Central memory CD8-positive, alpha-beta T cell (primary cell): ENCODE results near the gene CPTP.

ENCODE experiments used
- ATAC-seq: fragments of 150-1000 bp; cut with Tn5 transposase; replicated peaks from 2 replicates; pipeline ENCODE4 v1.10.0; 2022; ENCODE audit warnings: mild to moderate bottlenecking, moderate FRiP score, moderate number of reproducible peaks; ENCODE audit not compliant: poor library complexity, severe bottlenecking; ENCODE audit errors: extremely low read depth
- DNase-seq, 2 donors: peaks; one replicate each; pipeline ENCODE4 v3.0.0; 2021; ENCODE audit warnings: low spot score in 2 of 2
- H3K27ac Mint-ChIP-seq: one replicate; pipeline ENCODE4 v1.8.0; 2022; ENCODE audit warnings: low read depth, mild to moderate bottlenecking, moderate library complexity, mixed read lengths
- H3K27me3 Mint-ChIP-seq: one replicate; pipeline ENCODE4 v1.8.0; 2022; ENCODE audit warnings: mixed read lengths
- H3K36me3 Mint-ChIP-seq: one replicate; pipeline ENCODE4 v1.8.0; 2022; ENCODE audit warnings: mild to moderate bottlenecking, moderate library complexity, mixed read lengths; ENCODE audit not compliant: insufficient read depth
- H3K4me1 Mint-ChIP-seq: one replicate; pipeline ENCODE4 v1.8.0; 2022; ENCODE audit warnings: mixed read lengths
- H3K4me3 Mint-ChIP-seq: one replicate; pipeline ENCODE4 v1.8.0; 2022; ENCODE audit warnings: mild to moderate bottlenecking, moderate library complexity, mixed read lengths
- H3K9me3 Mint-ChIP-seq: one replicate; pipeline ENCODE4 v1.8.0; 2022; ENCODE audit warnings: mixed read lengths

The CPTP gene

GRCh38 chr1:1332031-1332755 is 7.6 kb downstream of the CPTP start:
- H3K27ac Mint-ChIP-seq, result no peak overlapping the region
- no peaks in the 10 kb centered on the region for H3K27me3 Mint-ChIP-seq
- ATAC-seq (no peak), DNase-seq (no peak)
- no peak overlapping the region for H3K4me3 Mint-ChIP-seq
- peaks cover 7% of the 10 kb centered on the region for H3K36me3 Mint-ChIP-seq
- H3K4me1 Mint-ChIP-seq, result no peaks in the 10 kb centered on the region
- no peaks in the 10 kb centered on the region for H3K9me3 Mint-ChIP-seq

GRCh38 chr1:1332774-1333480 is 8.3 kb downstream of the CPTP start:
- no peak for DNase-seq
- Mint-ChIP-seq H3K4me3 (no peak overlapping the region), H3K27me3 (no peaks in the 10 kb centered on the region), H3K27ac (no peak overlapping the region), H3K36me3 (peaks cover 5% of the 10 kb centered on the region), H3K9me3 (no peaks in the 10 kb centered on the region), H3K4me1 (no peaks in the 10 kb centered on the region)
- ATAC-seq, result no peak

- Mint-ChIP-seq H3K4me1 (no peaks in the 10 kb centered on the region), H3K4me3 (no peak overlapping the region), H3K27ac (no peak overlapping the region), H3K36me3 (peaks cover 8% of the 10 kb centered on the region), H3K9me3 (no peaks in the 10 kb centered on the region), H3K27me3 (no peaks in the 10 kb centered on the region)
- ATAC-seq, result no peak
- no peak for DNase-seq
Observed at GRCh38 chr1:1333551-1334241, 9.1 kb downstream of the CPTP start.

- Mint-ChIP-seq H3K27me3 (no peaks in the 10 kb centered on the region), H3K9me3 (no peaks in the 10 kb centered on the region), H3K4me1 (no peaks in the 10 kb centered on the region), H3K27ac (no peak overlapping the region), H3K4me3 (no peak overlapping the region), H3K36me3 (peaks cover 8% of the 10 kb centered on the region)
- no peak for DNase-seq
- no peak for ATAC-seq
Observed at GRCh38 chr1:1334835-1335234, 10.2 kb downstream of the CPTP start.

- no peak for ATAC-seq
- Mint-ChIP-seq H3K4me1 (no peaks in the 10 kb centered on the region), H3K36me3 (peaks cover 8% of the 10 kb centered on the region), H3K27ac (no peak overlapping the region), H3K4me3 (no peak overlapping the region), H3K9me3 (no peaks in the 10 kb centered on the region), H3K27me3 (no peaks in the 10 kb centered on the region)
- DNase-seq, result no peak
Observed at GRCh38 chr1:1335283-1335682, 10.7 kb downstream of the CPTP start.

GRCh38 chr1:1335792-1336248 is 11.2 kb downstream of the CPTP start:
- DNase-seq, result no peak
- Mint-ChIP-seq H3K4me1 (no peaks in the 10 kb centered on the region), H3K27me3 (no peaks in the 10 kb centered on the region), H3K9me3 (no peaks in the 10 kb centered on the region), H3K27ac (no peak overlapping the region), H3K36me3 (peaks cover 8% of the 10 kb centered on the region), H3K4me3 (no peak overlapping the region)
- ATAC-seq, result no peak

GRCh38 chr1:1336446-1336845 is 11.8 kb downstream of the CPTP start:
- ATAC-seq (no peak), DNase-seq (no peak)
- Mint-ChIP-seq H3K27me3 (no peaks in the 10 kb centered on the region), H3K4me3 (no peak overlapping the region), H3K4me1 (no peaks in the 10 kb centered on the region), H3K36me3 (peaks cover 10% of the 10 kb centered on the region), H3K9me3 (no peaks in the 10 kb centered on the region), H3K27ac (no peak overlapping the region)

GRCh38 chr1:1336931-1337792 is 12.6 kb downstream of the CPTP start:
- no peaks in the 10 kb centered on the region for H3K4me1 Mint-ChIP-seq
- H3K27ac Mint-ChIP-seq, result peak overlapping the region; percentile 29
- peaks cover 10% of the 10 kb centered on the region for H3K36me3 Mint-ChIP-seq
- ATAC-seq (no peak), DNase-seq (no peak)
- no peak overlapping the region for H3K4me3 Mint-ChIP-seq
- no peaks in the 10 kb centered on the region for H3K9me3 Mint-ChIP-seq
- H3K27me3 Mint-ChIP-seq, result no peaks in the 10 kb centered on the region

GRCh38 chr1:1337793-1338147 is 13.2 kb downstream of the CPTP start:
- no peaks in the 10 kb centered on the region for H3K4me1 Mint-ChIP-seq

GRCh38 chr1:1338278-1338677 is 13.7 kb downstream of the CPTP start:
- Mint-ChIP-seq H3K36me3 (peaks cover 10% of the 10 kb centered on the region), H3K4me3 (no peak overlapping the region), H3K4me1 (peaks cover under 1% of the 10 kb centered on the region), H3K27me3 (no peaks in the 10 kb centered on the region), H3K27ac (no peak overlapping the region), H3K9me3 (no peaks in the 10 kb centered on the region)
- ATAC-seq (no peak), DNase-seq (no peak)

More at GRCh38 chr1:1337793-1338147, 13.2 kb downstream of the CPTP start:
- ATAC-seq (no peak), DNase-seq (no peak)
- H3K27ac Mint-ChIP-seq, result peak overlapping the region; percentile 29
- H3K9me3 Mint-ChIP-seq, result no peaks in the 10 kb centered on the region
- no peak overlapping the region for H3K4me3 Mint-ChIP-seq
- no peaks in the 10 kb centered on the region for H3K27me3 Mint-ChIP-seq
- H3K36me3 Mint-ChIP-seq, result peaks cover 10% of the 10 kb centered on the region

- Mint-ChIP-seq H3K27me3 (no peaks in the 10 kb centered on the region), H3K27ac (no peak overlapping the region), H3K36me3 (peaks cover 5% of the 10 kb centered on the region), H3K4me3 (no peak overlapping the region), H3K4me1 (peaks cover 4% of the 10 kb centered on the region), H3K9me3 (no peaks in the 10 kb centered on the region)
- ATAC-seq, result no peak
- no peak for DNase-seq
Observed at GRCh38 chr1:1340185-1340584, 15.6 kb downstream of the CPTP start.

- no peak for DNase-seq
- no peak overlapping the region for H3K27ac Mint-ChIP-seq
- no peak for ATAC-seq
- H3K4me1 Mint-ChIP-seq, result peaks cover 4% of the 10 kb centered on the region
- H3K27me3 Mint-ChIP-seq, result no peaks in the 10 kb centered on the region
- no peak overlapping the region for H3K4me3 Mint-ChIP-seq
- no peaks in the 10 kb centered on the region for H3K9me3 Mint-ChIP-seq
- H3K36me3 Mint-ChIP-seq, result peaks cover 5% of the 10 kb centered on the region
Observed at GRCh38 chr1:1340791-1341548, 16.4 kb downstream of the CPTP start.
